A673 (cell line): ENCODE measurements around the gene LMO7. TPM values are rescaled to one million over a fixed set of nuclear protein-coding genes. Genes with fewer than 3 reads are reported as not detected.

ENCODE experiments used
- BruUV-seq: library from RNA; stranded (reverse); fragments of 400-500 nt; replicated peaks from 2 replicates; lab custom pipeline; 2021; lab: Mats Ljungman, UMichigan
- CTCF ChIA-PET: fragments of 300-600 bp; sonication (Branson Sonifier 250); formaldehyde crosslinking; loops from one replicate; lab custom pipeline; 2022; ENCODE audit warnings: antibody characterized with exemption; lab: Charles Lee
- POLR2A ChIA-PET: fragments of 300-600 bp; sonication (Branson Sonifier 250); formaldehyde crosslinking; loops from one replicate; lab custom pipeline; 2022; ENCODE audit warnings: antibody characterized with exemption; ENCODE audit not compliant: low non-redundant PET; lab: Charles Lee
- DNase-seq: peaks from one replicate; pipeline ENCODE4 v3.0.0-alpha.2; 2015; ENCODE audit warnings: low spot score
- H3K27ac ChIP-seq: fragments of 200-600 bp; sonication (generic); 2 replicates; pipeline ENCODE4 v1.5.1; 2016; ENCODE audit warnings: mixed run types, low read depth, mild to moderate bottlenecking, mixed read lengths, antibody characterized with exemption, low read length; ENCODE audit not compliant: poor library complexity, severe bottlenecking
- H3K27me3 ChIP-seq: fragments of 200-600 bp; sonication (generic); replicated peaks from 2 replicates; pipeline ENCODE4 v1.6.1; 2017; ENCODE audit warnings: mixed run types, low read depth, mild to moderate bottlenecking, mixed read lengths, antibody characterized with exemption, low read length; ENCODE audit not compliant: insufficient read depth, poor library complexity
- H3K36me3 ChIP-seq: fragments of 200-600 bp; sonication (generic); 2 replicates; pipeline ENCODE4 v1.6.1; 2016; ENCODE audit warnings: mixed run types, mild to moderate bottlenecking, mixed read lengths, antibody characterized with exemption, low read length; ENCODE audit not compliant: insufficient read depth, poor library complexity, severe bottlenecking
- H3K4me1 ChIP-seq: fragments of 200-600 bp; sonication (generic); 2 replicates; pipeline ENCODE4 v1.6.1; 2017; ENCODE audit warnings: mixed run types, mild to moderate bottlenecking, mixed read lengths, antibody characterized with exemption, low read length; ENCODE audit not compliant: insufficient read depth, poor library complexity, severe bottlenecking
- H3K4me3 ChIP-seq: fragments of 200-600 bp; sonication (generic); 2 replicates; pipeline ENCODE4 v1.5.1; 2016; ENCODE audit warnings: low read depth, mixed run types, mild to moderate bottlenecking, mixed read lengths, low read length; ENCODE audit not compliant: poor library complexity, severe bottlenecking
- H3K9me3 ChIP-seq: fragments of 200-600 bp; sonication (generic); 2 replicates; pipeline ENCODE4 v1.6.1; 2016; ENCODE audit warnings: mixed run types, low read depth, mild to moderate bottlenecking, mixed read lengths, antibody characterized with exemption, low read length; ENCODE audit not compliant: poor library complexity, severe bottlenecking
- EZH2 ChIP-seq: fragments of 200-600 bp; sonication (generic); IDR thresholded peaks from 2 replicates; pipeline ENCODE4 v1.6.1; 2017; ENCODE audit warnings: borderline replicate concordance, low read depth, mild to moderate bottlenecking, mixed read lengths, antibody characterized with exemption, low read length; ENCODE audit not compliant: poor library complexity, severe bottlenecking
- intact Hi-C: fragments of 100-400 bp; cut with micrococcal nuclease; formaldehyde crosslinking; loops from one replicate; pipeline ENCODE4 v1.10.0; 2022; ENCODE audit not compliant: unreplicated experiment
- total RNA-seq: library from RNA; stranded (reverse); gene quantifications from 2 replicates; pipeline ENCODE4 v1.2.3, GENCODE V29; 2021
- TF ChIP-seq, protein P1 (sequence below): fragments of 300-800, 200-600 bp; sonication (generic); conservative IDR thresholded peaks from 2 replicates; pipeline ENCODE4 v1.5.1; 2017; ENCODE audit warnings: low read depth, mild to moderate bottlenecking, antibody characterized with exemption, low read length, moderate library complexity, mixed read lengths

The LMO7 gene
- total RNA-seq, 1 experiment from 2014 or later = 20.3 TPM

- Histone ChIP-seq H3K27me3 (no peaks in the 10 kb centered on the region), H3K9me3 (no peaks in the 10 kb centered on the region), H3K36me3 (no peaks in the 10 kb centered on the region), H3K27ac (no peak overlapping the region), H3K4me1 (no peaks in the 10 kb centered on the region), H3K4me3 (no peak overlapping the region)
- no TSS peak for BruUV-seq
- POLR2A ChIA-PET = no interaction called here
- TF ChIP-seq EZH2 = no peak
- TF ChIP-seq, protein P1, sequence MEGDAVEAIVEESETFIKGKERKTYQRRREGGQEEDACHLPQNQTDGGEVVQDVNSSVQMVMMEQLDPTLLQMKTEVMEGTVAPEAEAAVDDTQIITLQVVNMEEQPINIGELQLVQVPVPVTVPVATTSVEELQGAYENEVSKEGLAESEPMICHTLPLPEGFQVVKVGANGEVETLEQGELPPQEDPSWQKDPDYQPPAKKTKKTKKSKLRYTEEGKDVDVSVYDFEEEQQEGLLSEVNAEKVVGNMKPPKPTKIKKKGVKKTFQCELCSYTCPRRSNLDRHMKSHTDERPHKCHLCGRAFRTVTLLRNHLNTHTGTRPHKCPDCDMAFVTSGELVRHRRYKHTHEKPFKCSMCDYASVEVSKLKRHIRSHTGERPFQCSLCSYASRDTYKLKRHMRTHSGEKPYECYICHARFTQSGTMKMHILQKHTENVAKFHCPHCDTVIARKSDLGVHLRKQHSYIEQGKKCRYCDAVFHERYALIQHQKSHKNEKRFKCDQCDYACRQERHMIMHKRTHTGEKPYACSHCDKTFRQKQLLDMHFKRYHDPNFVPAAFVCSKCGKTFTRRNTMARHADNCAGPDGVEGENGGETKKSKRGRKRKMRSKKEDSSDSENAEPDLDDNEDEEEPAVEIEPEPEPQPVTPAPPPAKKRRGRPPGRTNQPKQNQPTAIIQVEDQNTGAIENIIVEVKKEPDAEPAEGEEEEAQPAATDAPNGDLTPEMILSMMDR = no peak
- CTCF ChIA-PET = no interaction called here
- no peak for DNase-seq
- intact Hi-C loops = no loop called here
Observed at GRCh38 chr13:75666646-75667351, 30.7 kb downstream of the LMO7 start.

DNA sequence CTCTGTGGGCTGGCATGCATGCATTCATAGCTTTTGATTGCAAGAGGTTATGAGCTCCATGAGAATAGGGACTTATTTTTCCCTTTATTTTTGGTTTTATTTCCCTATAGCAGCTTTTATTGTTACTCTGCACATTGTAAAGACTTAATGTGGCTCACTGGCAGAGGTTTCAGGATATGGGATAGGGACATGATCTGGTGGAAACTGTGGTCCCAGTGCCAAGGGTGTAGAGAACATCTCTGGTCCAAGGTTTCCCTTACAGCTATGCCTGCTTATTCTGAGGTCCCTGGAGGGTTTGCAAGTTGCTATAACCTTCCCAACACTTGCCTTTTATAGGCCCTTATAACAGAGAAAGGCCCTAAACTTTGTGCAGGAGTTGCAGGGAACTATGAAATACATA is 33.6 kb downstream of the LMO7 start:
- ChIA-PET CTCF (interaction anchor here (0.7 kb wide), 1 partner anchor 107 kb away, joined by 3 read pairs; no protein-coding TSS in a partner anchor), POLR2A (interaction anchor here (0.6 kb wide), 1 partner anchor 342 kb away, joined by 7 read pairs; no protein-coding TSS in a partner anchor)
- Histone ChIP-seq H3K4me3 (no peak overlapping the region), H3K36me3 (no peaks in the 10 kb centered on the region), H3K9me3 (no peaks in the 10 kb centered on the region), H3K4me1 (no peaks in the 10 kb centered on the region), H3K27ac (no peak overlapping the region), H3K27me3 (no peaks in the 10 kb centered on the region)
- no peak for TF ChIP-seq EZH2
- TF ChIP-seq, protein P1 = no peak
- DNase-seq = no peak
- intact Hi-C loops = no loop called here
- BruUV-seq = no TSS peak

GRCh38 chr13:75670496-75670895 is 34.4 kb downstream of the LMO7 start:
- Histone ChIP-seq H3K27me3 (no peaks in the 10 kb centered on the region), H3K36me3 (no peaks in the 10 kb centered on the region), H3K27ac (no peak overlapping the region), H3K4me1 (no peaks in the 10 kb centered on the region), H3K4me3 (no peak overlapping the region), H3K9me3 (no peaks in the 10 kb centered on the region)
- ChIA-PET CTCF (interaction anchor here (0.7 kb wide), 1 partner anchor 108 kb away, joined by 3 read pairs; no protein-coding TSS in a partner anchor), POLR2A (no interaction called here)
- no TSS peak for BruUV-seq
- intact Hi-C loops = no loop called here
- DNase-seq = no peak
- no peak for TF ChIP-seq EZH2
- TF ChIP-seq, protein P1 = no peak
